Left renal cortex interstitium (tissue), 4 donors: ENCODE results near the gene SLC16A13. TPM values are rescaled to one million over a fixed set of nuclear protein-coding genes. Genes with fewer than 3 reads are reported as not detected.
"Not testable (repeated sequence)": the region's sequence is repeated elsewhere in the genome, so short reads cannot be mapped to it uniquely, and the experiment has no call there.

ENCODE experiments used
- DNase-seq, 4 donors: peaks; one replicate each; pipeline ENCODE4 v3.0.0-alpha.2; 2013; ENCODE audit warnings: low read depth in 4 of 4, low spot score in 2 of 4, missing footprints in 1 of 4
- polyA plus RNA-seq, 4 donors: library from polyadenylated mRNA; unstranded; fragments of 120-200 nt; gene quantifications; one replicate each; pipeline ENCODE4 v1.2.1, GENCODE V29; 2013; ENCODE audit not compliant: insufficient read length in 4 of 4

SLC16A13 gene
- polyA plus RNA-seq, 4 donors = 2.9 to 4.8 (median 3.5) TPM

GRCh38 chr17:7026471-7027115, 9.2 kb upstream of the SLC16A13 start:
- no peak for DNase-seq

- no peak for DNase-seq
These were observed 8.5 kb upstream of the SLC16A13 start for GRCh38 chr17:7027335-7027734.

GRCh38 chr17:7029096-7029495, 6.7 kb upstream of the SLC16A13 start:
- no peak for DNase-seq

GRCh38 chr17:7029659-7030058, 6.2 kb upstream of the SLC16A13 start:
- DNase-seq = no peak

- no peak for DNase-seq
These were observed 742 bp upstream of the SLC16A13 start for GRCh38 chr17:7034955-7035590.

GRCh38 chr17:7038025-7038862, 2.4 kb downstream of the SLC16A13 start:
- no peak for DNase-seq

- DNase-seq = no peak
These were observed 4.0 kb downstream of the SLC16A13 start for GRCh38 chr17:7039832-7040231.

- DNase-seq = no peak
These were observed 6.0 kb downstream of the SLC16A13 start for GRCh38 chr17:7041607-7042500.

- DNase-seq = no peak
These were observed 6.8 kb downstream of the SLC16A13 start for GRCh38 chr17:7042501-7043181.

GRCh38 chr17:7043182-7043496, 7.3 kb downstream of the SLC16A13 start:
- DNase-seq = no peak

- DNase-seq = no peak
These were observed 7.8 kb downstream of the SLC16A13 start, which contains the start of gene SLC16A11 for GRCh38 chr17:7043497-7044198. Gene SLC16A11 (minus strand): TSS chr17:7044092. CDS start chr17:7043513, 579 bp downstream.

GRCh38 chr17:7045492-7046126, 9.8 kb downstream of the SLC16A13 start:
- DNase-seq = peak in 1 of 4 donors; percentile 81

GRCh38 chr17:7046127-7046724, 10.4 kb downstream of the SLC16A13 start:
- no peak for DNase-seq

GRCh38 chr17:7046725-7047397, 11.0 kb downstream of the SLC16A13 start:
- DNase-seq = not testable (repeated sequence)

GRCh38 chr17:7047566-7047965, 11.8 kb downstream of the SLC16A13 start:
- no peak for DNase-seq

GRCh38 chr17:7048968-7049367, 13.2 kb downstream of the SLC16A13 start:
- DNase-seq = no peak

GRCh38 chr17:7050583-7050982, 14.8 kb downstream of the SLC16A13 start:
- DNase-seq = not testable (repeated sequence)

- no peak for DNase-seq
These were observed 20.6 kb downstream of the SLC16A13 start for GRCh38 chr17:7056386-7056785.
